SKM-1 (cell line): ENCODE data around the gene CREB3L4.

Experiments used
- DNase-seq: peaks from one replicate; lab custom pipeline; 2025; ENCODE audit not compliant: unreplicated experiment; lab: John Stamatoyannopoulos, UW

The CREB3L4 gene, protein sequence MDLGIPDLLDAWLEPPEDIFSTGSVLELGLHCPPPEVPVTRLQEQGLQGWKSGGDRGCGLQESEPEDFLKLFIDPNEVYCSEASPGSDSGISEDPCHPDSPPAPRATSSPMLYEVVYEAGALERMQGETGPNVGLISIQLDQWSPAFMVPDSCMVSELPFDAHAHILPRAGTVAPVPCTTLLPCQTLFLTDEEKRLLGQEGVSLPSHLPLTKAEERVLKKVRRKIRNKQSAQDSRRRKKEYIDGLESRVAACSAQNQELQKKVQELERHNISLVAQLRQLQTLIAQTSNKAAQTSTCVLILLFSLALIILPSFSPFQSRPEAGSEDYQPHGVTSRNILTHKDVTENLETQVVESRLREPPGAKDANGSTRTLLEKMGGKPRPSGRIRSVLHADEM

DNA sequence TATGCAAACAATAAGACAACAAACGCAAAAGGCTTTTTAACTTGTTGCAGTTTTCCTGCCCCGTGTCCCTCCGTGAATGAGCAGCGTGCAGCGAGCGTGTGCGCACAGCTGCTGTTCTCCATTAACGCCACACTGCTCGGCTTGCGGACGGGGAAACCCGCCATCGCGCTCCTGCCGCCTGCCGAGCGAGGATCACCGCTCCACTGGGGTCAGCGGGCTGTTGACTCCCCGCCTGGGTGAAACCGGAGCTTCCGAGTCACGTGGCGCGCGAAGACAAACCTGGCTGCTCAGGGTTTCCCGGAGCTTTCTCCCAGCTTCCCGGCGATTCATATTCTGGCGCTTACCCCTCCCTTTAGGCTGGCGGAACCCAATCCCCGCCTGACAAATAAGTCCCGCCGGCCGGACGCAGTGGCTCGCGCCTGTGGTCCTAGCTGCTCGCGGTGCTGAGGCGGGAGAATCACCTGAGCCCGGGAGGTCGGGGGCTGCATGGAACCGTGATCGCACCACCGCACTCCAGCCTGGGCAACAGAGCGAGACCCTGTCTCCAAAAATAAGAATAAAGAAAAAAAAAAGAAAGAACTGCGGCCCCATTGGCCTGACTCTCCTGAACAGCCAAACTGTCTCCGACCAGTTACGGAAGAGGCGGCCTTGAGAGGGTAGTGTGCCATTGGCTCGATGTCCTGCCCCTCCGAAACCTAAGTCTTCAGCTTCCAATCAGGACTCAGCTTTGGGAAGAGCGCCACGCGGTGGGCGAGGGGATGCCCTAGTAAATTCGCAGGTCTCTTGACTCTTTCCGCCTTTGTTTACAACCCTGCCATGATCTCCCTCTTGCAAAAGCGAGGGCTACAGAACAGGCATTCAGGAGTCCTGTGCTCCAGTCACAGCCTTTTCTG is at the start of gene CREB3L4:
TSS of gene CREB3L4 (plus strand) at position 796 of the 893 bp plus-strand sequence. CDS start 624 bp downstream, outside the sequence.
- peak; percentile 100 for DNase-seq

GRCh38 chr1:153919876-153920852 is 47.5 kb upstream of the CREB3L4 start:
- DNase-seq, result no peak

DNA sequence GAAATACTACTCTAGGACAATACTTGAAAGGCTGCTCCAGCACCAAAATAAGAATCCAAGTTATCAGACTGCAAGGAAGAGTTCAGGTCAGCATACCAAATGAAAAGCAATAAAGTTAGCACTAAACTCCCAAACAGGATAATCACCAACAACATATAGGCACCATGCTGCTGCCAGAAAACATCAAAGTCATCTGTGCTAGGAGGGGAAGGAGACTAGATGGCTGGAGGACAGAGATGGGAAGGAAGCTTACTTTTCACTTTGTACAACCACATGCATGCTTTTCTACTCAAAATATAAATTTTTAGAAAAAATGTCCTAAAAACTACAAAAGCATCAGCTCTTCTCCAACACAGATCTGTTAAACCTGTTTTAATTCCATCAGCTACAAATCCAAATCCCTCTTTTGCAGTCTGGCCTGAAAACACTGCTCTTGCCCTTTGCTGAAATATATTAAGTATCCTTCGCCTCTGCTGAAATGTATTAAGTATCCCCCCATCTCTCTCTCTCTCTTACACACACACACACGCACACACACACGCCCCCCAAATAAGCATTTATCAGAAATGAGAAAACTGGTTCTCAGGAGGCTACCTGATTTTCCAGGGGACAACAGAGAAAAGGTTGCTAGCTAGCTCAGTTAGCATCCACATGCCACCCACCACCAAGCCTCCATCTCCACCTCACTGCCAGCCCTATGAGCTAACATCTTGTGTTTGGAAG is 46.5 kb upstream of the CREB3L4 start:
- DNase-seq, result no peak

DNA sequence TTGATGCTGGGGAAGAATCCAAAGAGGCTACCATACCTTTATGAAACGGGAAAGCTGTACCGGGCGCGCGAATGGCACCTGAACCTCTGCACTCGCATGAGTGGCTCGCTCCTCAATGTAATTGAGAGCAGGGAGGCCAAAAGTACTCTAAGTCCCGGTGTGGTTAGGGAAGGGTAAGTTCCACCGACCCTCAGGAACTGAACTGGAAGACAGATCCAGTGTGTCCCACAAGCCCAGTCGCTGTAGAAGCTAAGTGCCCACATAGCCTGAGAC is 46.0 kb upstream of the CREB3L4 start:
- no peak for DNase-seq

- peak; percentile 87 for DNase-seq
These were observed 45.4 kb upstream of the CREB3L4 start for GRCh38 chr1:153922076-153922971.

DNA sequence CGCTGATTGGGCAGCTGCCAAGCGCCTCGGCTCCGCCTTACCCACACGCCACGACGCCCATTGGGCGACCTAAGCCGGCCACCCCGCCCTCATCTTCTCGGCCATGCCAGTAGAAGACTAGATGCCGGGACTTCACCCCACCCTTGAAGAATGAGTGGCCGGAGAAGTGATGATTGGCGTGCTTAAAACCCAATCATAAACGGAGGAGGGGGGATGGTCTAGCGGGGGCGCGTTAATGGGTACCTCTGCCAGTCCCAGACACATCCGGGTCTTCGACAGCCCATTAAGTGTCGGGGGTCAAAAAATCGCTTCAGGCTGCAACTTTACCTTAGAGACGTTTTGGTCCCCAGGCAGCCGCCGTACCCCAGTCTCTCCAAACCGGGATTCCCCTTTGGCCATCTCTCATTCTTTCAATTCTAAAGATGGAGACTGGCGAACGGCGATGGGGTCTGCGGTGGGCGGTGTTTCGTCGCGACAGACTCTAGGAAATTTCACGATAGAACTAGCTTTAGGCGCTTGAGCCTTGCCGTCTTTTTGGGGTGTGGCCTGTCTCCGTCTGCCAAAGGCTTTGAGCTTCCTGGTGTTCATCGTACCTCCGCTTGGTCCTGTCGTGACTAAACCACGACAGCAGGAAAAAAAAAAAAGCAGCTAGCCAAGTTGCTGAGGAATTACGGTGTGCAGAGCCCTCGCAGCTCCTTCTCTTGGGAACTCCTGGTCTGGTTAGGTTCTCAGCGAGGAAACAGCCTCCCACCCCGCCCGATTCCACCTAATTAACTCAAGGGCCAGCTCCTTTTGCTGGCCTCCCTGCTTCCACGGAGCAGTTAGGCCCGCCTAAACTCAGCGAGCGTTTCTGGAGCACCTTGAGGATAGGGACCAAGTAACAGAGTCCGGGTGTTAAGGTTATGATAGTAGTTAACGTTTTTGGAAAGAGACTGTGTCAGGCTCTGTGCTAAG is 44.5 kb upstream of the CREB3L4 start, which contains the start of gene GATAD2B:
TSS of gene GATAD2B (minus strand) at position 1 of the 954 bp plus-strand sequence. CDS start 94,625 bp downstream, outside the sequence.
- DNase-seq, result peak; percentile 100

- DNase-seq, result no peak
These were observed 41.3 kb upstream of the CREB3L4 start for GRCh38 chr1:153926405-153926804.

GRCh38 chr1:153928245-153928644 is 39.5 kb upstream of the CREB3L4 start:
- no peak for DNase-seq

DNA sequence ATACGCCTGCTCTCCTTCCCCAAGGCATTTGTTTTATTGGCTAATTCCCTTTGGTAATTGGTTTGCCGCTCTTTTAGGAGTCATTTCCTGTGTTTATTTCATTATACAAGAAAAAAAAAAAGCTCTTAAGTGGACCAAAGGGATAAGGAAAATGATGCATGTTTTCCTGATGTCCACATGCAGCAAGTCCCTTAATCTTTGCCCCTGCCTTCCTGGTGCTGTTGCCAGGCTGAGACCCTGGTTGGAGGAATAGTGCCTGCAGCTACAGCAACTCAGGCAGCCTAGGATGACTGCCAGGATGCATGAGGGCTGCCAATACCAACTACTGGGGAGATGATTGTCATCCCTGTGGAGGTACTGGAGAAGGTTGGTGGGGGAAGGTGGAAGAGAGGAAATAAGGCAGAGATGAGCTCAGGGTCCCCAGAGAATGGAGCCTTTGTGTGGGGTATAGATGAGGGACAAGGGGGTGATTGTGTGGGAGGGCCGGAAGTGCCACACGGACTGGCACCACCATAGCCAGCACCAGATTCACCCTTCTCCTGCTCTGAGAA is 38.8 kb upstream of the CREB3L4 start:
- no peak for DNase-seq

- no peak for DNase-seq
These were observed 38.3 kb upstream of the CREB3L4 start for GRCh38 chr1:153929426-153929825.

- no peak for DNase-seq
These were observed 37.4 kb upstream of the CREB3L4 start for GRCh38 chr1:153929981-153930948.

DNA sequence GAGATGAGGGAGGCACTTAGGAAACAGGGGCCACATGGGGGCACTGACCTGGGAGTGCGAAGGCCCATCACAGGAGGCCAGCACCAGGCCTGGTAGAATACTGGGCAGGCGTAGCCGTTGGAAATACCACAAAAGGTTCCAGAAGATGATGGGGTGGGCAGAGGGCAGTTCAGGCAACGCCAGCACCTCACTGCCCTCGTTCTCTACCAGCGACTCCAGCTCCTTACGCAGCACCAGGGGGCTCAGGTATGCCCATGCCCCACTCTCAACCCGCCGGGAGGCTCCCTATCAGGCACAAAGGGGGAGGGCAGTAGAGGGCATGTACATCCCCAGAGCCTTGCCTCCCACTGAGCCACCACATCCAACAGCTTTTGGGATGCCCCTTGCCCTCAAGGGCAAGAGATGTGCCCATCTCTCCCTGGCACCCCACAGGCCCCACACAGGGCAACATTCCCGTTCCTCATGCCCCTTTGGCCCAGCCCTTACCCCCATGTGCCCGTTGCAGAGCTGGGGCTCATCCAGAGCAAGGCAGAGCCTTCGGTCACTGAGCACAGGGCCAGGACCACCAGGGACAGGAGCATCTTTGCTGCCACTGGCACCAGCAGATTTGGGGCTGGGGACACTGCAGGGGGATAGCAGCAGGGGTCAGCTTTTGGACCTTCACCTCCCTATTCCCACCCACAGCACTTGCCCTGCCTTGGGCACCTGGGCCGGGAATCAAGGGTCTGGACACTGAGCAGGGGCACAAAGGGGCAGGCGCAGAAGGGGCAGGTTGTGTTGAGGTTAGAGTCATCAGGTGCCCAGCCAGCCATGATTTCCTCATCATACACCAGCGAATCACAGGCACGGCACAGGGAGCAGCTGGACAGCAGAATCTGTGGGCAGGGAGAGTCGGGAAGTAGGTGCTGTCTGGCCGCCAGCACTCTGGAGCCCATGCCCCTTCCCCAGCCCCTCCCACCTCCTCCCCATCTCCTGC is 35.3 kb upstream of the CREB3L4 start:
- no peak for DNase-seq

- no peak for DNase-seq
These were observed 34.3 kb upstream of the CREB3L4 start for GRCh38 chr1:153933430-153933829.

DNA sequence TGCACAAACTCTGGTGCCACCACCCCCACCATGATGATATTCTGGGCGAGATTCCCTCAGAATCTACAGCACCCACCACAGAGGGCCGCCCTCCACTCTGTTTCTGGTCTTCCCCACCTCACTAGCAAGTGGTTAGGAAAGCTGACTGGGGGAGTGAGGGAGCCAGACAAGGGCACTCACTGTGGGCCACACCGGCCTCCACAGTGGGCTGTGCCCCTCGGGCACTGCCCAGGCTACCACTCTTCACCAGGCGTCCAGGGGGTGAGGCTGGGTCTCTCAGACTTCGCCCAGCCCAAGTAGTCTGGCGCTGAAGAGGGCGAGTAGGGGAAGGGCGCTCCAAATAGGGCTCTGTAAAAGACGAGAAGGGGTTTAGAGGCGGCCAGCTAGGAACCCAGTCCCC is 33.7 kb upstream of the CREB3L4 start:
- no peak for DNase-seq

DNA sequence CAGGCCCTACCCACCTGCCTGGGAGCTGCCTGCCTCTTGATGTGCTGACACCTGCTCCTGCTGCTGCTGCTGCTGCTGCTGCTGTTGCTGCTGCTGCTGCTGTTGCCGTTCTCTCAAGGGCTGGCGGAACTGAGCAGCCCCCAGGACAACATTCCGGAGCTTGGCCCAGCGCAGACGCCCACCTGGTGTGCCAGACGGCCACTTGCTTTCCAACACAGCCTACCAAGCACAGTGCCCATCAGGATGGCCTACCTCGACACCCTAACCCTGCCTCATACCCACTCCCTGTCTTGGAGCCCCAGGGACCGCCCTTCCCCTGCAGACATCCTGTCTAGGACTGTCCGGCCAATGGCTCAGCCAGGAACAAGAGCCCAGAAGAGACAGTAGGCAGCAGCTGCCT is 33.0 kb upstream of the CREB3L4 start:
- DNase-seq, result no peak
